Mucosa of rectum (tissue), 2 donors: ENCODE data around the gene TTC29.

Source experiments
- H3K27ac ChIP-seq, 2 donors: one replicate each; pipeline ENCODE4 v1.7.0; 2013; ENCODE audit warnings: inconsistent platforms in 2 of 2, low read depth in 2 of 2, low read length in 2 of 2
- H3K27me3 ChIP-seq, 2 donors: one replicate each; pipeline ENCODE4 v1.7.0; 2013; ENCODE audit warnings: low read length in 2 of 2; ENCODE audit not compliant: control insufficient read depth in 2 of 2, insufficient read depth in 2 of 2
- H3K36me3 ChIP-seq, 2 donors: one replicate each; pipeline ENCODE4 v1.7.0; 2013; ENCODE audit warnings: low read length in 2 of 2; ENCODE audit not compliant: control insufficient read depth in 2 of 2, insufficient read depth in 2 of 2
- H3K4me1 ChIP-seq, 2 donors: one replicate each; pipeline ENCODE4 v1.7.0; 2013; ENCODE audit warnings: low read length in 2 of 2, mild to moderate bottlenecking in 1 of 2; ENCODE audit not compliant: control insufficient read depth in 2 of 2, insufficient read depth in 2 of 2
- H3K4me3 ChIP-seq, 2 donors: one replicate each; pipeline ENCODE4 v1.7.0; 2013; ENCODE audit warnings: low read length in 2 of 2
- H3K9ac ChIP-seq, 2 donors: one replicate each; pipeline ENCODE4 v1.7.0; 2013; ENCODE audit warnings: low read length in 2 of 2, low read depth in 1 of 2, mild to moderate bottlenecking in 1 of 2
- H3K9me3 ChIP-seq, 2 donors: one replicate each; pipeline ENCODE4 v1.7.0; 2013; ENCODE audit warnings: low read length in 2 of 2; ENCODE audit not compliant: control insufficient read depth in 2 of 2
- donor health status: healthy.
- donor health status: Normal muscosa, but diverticular disease.

Gene TTC29

DNA sequence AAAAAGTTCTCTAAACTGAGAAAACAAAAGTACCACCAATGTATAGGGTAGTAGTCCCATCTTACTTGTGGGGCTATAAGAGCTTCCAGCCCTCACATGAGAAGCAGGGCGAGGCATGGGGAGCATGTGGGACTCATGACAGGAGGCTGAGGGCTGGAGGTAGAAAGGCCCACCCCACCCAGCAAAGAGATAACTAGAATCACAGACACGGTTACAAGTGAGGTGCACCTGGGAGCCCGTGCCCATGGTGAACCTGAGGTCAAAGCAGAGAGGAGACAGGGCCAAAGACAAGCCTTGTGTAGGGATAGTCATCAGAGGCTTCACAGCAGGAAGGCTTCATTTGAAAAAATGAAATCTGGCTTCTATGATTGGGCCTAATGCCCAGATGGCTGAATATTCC, 55.4 kb downstream of the TTC29 start:
- H3K4me3 ChIP-seq: no peak overlapping the region
- H3K27ac ChIP-seq: no peak overlapping the region
- H3K27me3 ChIP-seq: no peaks in the 10 kb centered on the region
- H3K36me3 ChIP-seq: no peaks in the 10 kb centered on the region
- H3K9ac ChIP-seq: no peak overlapping the region
- H3K4me1 ChIP-seq: no peaks in the 10 kb centered on the region
- H3K9me3 ChIP-seq: no peaks in the 10 kb centered on the region

DNA sequence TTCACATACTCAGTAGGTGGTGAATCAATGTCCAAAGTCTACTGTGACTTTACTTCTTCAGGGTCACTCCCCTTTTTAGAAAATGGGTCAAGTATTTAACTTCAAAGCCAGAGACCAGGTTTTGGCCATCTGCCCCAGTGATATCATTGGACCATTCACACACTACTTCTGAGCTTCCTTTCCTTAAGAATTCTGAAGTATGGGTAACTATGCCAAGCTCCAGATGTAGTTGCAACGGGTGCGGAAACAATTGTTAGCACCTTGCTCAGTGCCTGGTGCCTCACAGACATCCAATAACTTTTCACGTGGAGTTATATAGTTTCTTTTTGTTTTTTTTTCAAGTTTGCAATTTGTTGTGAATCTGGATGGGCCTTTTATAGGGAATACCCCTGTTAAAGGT, 62.6 kb downstream of the TTC29 start:
- H3K27ac ChIP-seq: no peak overlapping the region
- no peaks in the 10 kb centered on the region for H3K9me3 ChIP-seq
- no peak overlapping the region for H3K9ac ChIP-seq

DNA sequence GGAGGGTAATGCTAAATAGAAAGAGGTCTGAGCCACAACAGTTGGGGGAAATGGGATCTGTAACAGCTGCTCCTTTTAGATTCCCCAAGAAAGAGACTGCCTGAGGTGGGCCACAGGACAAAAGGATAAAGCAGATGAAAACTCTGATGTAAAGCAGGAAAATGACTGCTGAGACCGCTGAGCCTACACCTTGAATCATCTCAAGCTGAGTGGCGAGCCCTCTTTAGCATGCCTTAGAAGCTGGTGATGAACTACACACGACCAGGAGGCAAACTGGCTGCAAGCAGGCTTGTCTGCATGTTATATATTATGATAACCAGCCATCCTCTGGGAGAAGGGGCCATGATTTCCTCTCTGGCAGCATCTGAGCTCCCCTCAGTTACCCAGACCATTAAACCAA, 88.4 kb downstream of the TTC29 start:
- Histone ChIP-seq H3K9me3 (no peaks in the 10 kb centered on the region), H3K4me3 (no peak overlapping the region), H3K27me3 (no peaks in the 10 kb centered on the region), H3K4me1 (no peaks in the 10 kb centered on the region), H3K9ac (no peak overlapping the region), H3K36me3 (no peaks in the 10 kb centered on the region), H3K27ac (no peak overlapping the region)

More for the DNA sequence above, 62.6 kb downstream of the TTC29 start:
- H3K4me1 ChIP-seq: no peaks in the 10 kb centered on the region
- no peak overlapping the region for H3K4me3 ChIP-seq
- H3K27me3 ChIP-seq: no peaks in the 10 kb centered on the region
- H3K36me3 ChIP-seq: no peaks in the 10 kb centered on the region

DNA sequence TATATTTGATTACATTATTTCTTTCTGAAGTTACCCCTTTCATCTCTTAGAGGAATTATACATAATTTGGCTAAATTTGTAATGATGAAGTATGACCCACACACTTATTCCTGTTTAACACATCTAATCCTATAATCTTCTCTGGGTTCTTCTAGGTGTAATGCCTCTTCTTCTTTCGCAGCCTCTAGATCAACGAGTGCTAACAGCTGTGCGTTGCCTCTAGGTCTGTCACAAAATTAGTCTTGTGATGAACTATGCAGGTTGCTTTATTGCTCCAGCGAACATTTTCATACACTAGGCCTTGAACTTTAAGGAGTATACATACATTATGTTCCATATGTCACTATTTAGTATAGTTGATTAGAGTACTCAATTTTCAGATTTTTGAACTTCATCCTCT, 89.9 kb downstream of the TTC29 start:
- no peak overlapping the region for H3K9ac ChIP-seq
- no peak overlapping the region for H3K4me3 ChIP-seq
- H3K27ac ChIP-seq: no peak overlapping the region
- no peaks in the 10 kb centered on the region for H3K9me3 ChIP-seq
- H3K27me3 ChIP-seq: no peaks in the 10 kb centered on the region
- no peaks in the 10 kb centered on the region for H3K4me1 ChIP-seq
- no peaks in the 10 kb centered on the region for H3K36me3 ChIP-seq

DNA sequence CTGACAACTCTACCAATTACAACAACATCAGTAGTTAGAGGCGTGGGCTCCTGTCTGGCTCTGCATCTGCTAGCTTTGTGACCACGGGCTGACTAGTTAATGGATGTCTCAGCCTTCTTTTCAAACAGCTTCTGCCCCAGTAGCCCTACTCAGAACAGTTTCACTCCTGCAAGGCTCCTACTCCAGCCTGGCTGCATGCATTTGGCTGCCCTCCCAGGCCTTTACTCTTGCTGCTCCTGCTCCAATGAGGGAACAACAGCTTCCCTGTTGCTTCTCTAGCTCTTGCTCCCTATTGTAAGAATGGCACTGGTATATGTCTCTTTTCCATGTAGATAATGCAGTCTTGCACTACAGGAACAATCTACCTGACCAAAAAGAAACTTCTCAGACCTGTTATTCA, 93.3 kb downstream of the TTC29 start:
- Histone ChIP-seq H3K9ac (no peak overlapping the region), H3K36me3 (no peaks in the 10 kb centered on the region), H3K4me1 (no peaks in the 10 kb centered on the region), H3K4me3 (no peak overlapping the region), H3K27ac (no peak overlapping the region), H3K9me3 (no peaks in the 10 kb centered on the region), H3K27me3 (no peaks in the 10 kb centered on the region)

DNA sequence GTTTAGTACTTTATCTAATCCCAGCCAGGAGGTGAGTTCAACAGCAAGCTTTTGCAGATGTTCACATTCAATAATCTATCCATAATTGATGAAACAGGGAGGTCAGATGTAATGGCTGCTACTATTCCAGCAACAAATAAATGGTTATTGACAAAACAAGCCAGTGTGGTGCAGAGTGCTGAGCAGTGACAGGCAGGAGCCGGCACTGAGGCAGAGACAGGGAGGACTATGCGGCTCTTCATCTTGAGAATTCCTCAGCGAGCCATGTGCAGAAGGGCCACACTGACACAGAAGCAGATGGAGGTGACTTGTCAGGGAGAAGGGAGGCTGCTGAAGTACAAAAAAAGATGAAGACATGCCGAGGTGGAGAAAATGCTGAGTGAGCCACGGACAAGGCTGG, 98.3 kb downstream of the TTC29 start:
- no peak overlapping the region for H3K4me3 ChIP-seq
- no peaks in the 10 kb centered on the region for H3K27me3 ChIP-seq

DNA sequence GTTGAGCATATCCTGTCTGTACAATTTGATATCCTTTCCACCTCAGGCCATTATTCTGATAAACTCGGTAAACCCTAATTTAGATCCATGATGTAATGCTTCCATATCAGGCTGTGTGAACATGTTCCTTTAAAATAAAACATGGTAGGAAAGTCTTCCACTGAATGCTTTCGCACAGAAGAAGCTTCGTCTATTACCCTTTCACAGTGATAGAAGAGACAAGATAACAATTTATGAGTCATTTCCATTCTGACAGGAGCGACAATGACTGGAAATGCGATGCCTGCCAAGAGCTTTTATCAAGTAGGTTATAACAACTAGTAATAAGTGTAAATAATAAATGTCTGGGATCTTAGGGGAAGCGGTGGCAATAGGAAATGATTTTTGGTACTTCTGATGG, 98.8 kb downstream of the TTC29 start:
- Histone ChIP-seq H3K27ac (no peak overlapping the region), H3K9ac (no peak overlapping the region), H3K4me1 (no peaks in the 10 kb centered on the region), H3K9me3 (no peaks in the 10 kb centered on the region), H3K4me3 (no peak overlapping the region), H3K27me3 (no peaks in the 10 kb centered on the region), H3K36me3 (no peaks in the 10 kb centered on the region)

More for the DNA sequence above, 98.3 kb downstream of the TTC29 start:
- H3K9ac ChIP-seq: no peak overlapping the region
- no peaks in the 10 kb centered on the region for H3K9me3 ChIP-seq
- no peaks in the 10 kb centered on the region for H3K36me3 ChIP-seq
- H3K4me1 ChIP-seq: no peaks in the 10 kb centered on the region
- no peak overlapping the region for H3K27ac ChIP-seq

DNA sequence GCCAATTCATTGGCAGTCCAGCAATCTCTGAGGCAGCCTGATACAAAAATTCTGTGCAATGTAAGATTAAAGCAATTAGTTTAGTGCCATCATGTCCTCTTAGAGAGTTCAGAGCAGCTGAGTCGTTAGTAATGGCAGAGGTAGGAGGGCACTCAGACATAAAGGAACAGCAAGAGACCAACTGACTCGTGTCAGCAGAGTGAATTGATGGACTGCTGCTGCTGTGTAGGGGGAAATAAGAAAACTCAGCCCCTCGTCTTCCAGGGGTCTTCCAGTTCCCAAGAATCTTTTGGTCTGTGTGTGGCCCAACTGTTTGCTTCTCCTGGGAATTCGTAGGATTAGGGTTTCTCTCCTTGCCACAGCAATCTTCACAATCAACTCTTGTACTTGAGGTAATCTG, 100.9 kb downstream of the TTC29 start:
- Histone ChIP-seq H3K9ac (no peak overlapping the region), H3K27ac (no peak overlapping the region), H3K36me3 (no peaks in the 10 kb centered on the region), H3K4me3 (no peak overlapping the region), H3K4me1 (no peaks in the 10 kb centered on the region), H3K9me3 (no peaks in the 10 kb centered on the region), H3K27me3 (no peaks in the 10 kb centered on the region)

DNA sequence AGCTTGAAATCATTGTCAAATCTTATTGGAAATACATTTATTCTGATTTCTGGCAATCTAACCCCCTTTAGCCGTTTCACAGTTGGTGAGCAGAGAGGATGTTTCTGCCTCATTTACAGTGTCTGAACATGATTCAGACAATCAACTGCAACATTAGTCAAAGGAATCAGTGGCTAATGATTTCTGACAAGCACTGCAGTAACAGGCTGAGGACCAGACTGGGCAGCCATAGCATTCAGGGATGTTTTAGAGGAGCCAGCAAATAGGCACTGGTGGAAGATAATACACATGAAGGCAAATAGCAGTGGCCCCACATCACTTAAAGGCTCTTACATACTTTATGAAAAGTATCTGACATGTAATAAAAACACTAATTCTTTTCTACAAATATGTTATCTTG, 102.8 kb downstream of the TTC29 start:
- H3K36me3 ChIP-seq: no peaks in the 10 kb centered on the region

DNA sequence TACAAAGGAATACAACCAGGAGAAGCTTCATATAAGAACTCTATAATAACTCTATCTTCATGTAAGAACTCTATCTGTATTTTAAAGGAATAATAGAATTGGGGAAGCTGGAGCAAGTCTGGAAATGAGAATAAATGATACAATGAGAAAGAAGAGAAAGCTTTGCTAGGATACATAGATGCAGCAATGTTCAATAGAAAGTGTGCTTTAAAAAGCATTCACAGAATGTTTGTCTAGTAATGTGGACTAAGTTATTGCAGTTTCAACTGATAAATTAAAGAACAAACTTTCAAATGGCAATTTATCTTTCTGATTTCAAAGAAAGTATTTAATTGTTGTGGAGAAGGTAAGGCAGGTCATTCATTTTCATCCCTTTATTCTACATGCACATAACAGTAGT, 104.9 kb downstream of the TTC29 start:
- Histone ChIP-seq H3K27ac (no peak overlapping the region), H3K9ac (no peak overlapping the region), H3K9me3 (no peaks in the 10 kb centered on the region), H3K4me1 (no peaks in the 10 kb centered on the region), H3K27me3 (no peaks in the 10 kb centered on the region), H3K4me3 (no peak overlapping the region), H3K36me3 (no peaks in the 10 kb centered on the region)

More for the DNA sequence above, 102.8 kb downstream of the TTC29 start:
- H3K4me3 ChIP-seq: no peak overlapping the region
- no peaks in the 10 kb centered on the region for H3K4me1 ChIP-seq
- H3K9ac ChIP-seq: no peak overlapping the region
- H3K27me3 ChIP-seq: no peaks in the 10 kb centered on the region
- H3K27ac ChIP-seq: no peak overlapping the region
- no peaks in the 10 kb centered on the region for H3K9me3 ChIP-seq

DNA sequence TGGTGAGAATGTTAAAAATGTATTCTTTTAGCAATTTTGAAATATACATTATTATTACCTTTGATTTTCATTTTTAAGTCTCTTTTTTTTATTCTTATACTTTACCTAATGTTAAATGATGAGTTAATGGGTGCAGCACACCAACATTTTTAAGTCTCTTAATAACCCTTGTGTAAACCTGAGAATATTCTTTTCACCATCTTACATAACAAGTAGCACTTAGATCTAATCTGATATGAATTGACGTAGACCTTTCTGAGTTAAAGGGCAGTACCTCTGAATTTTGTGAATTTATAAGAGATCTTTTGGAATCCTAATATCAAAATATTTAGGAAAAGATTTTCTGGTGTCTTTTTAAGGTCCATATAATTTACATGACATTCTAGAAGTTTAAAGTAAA, 110.6 kb downstream of the TTC29 start:
- H3K9ac ChIP-seq: no peak overlapping the region
- no peaks in the 10 kb centered on the region for H3K4me1 ChIP-seq
- H3K36me3 ChIP-seq: no peaks in the 10 kb centered on the region
- H3K27ac ChIP-seq: no peak overlapping the region
- H3K9me3 ChIP-seq: no peaks in the 10 kb centered on the region
- H3K4me3 ChIP-seq: no peak overlapping the region
- H3K27me3 ChIP-seq: no peaks in the 10 kb centered on the region
